Nephron progenitor cell (in vitro differentiated cells): ENCODE results near the gene EZR.

ENCODE experiments used
- DNase-seq: peaks from one replicate; pipeline ENCODE4 v3.0.0; 2021
- H3K27ac Mint-ChIP-seq: 2 replicates; pipeline ENCODE4 v1.8.0; 2021; ENCODE audit warnings: mild to moderate bottlenecking, moderate library complexity, mixed read lengths
- H3K27me3 Mint-ChIP-seq: 2 replicates; pipeline ENCODE4 v1.8.0; 2021; ENCODE audit warnings: mild to moderate bottlenecking, low read depth, mixed read lengths; ENCODE audit not compliant: poor library complexity
- H3K36me3 Mint-ChIP-seq: 2 replicates; pipeline ENCODE4 v1.8.0; 2021; ENCODE audit warnings: low read depth, mixed read lengths
- H3K4me1 Mint-ChIP-seq: 2 replicates; pipeline ENCODE4 v1.8.0; 2021; ENCODE audit warnings: mixed read lengths
- H3K4me3 Mint-ChIP-seq: 2 replicates; pipeline ENCODE4 v1.8.0; 2021; ENCODE audit warnings: mild to moderate bottlenecking, moderate library complexity, mixed read lengths
- H3K9me3 Mint-ChIP-seq: 2 replicates; pipeline ENCODE4 v1.8.0; 2021; ENCODE audit warnings: mild to moderate bottlenecking, moderate library complexity, mixed read lengths
- CTCF ChIP-seq: fragments of 200-600 bp; sonication (generic); IDR thresholded peaks from 2 replicates; pipeline ENCODE4 v1.5.0; 2021; ENCODE audit warnings: antibody characterized with exemption

The EZR gene

GRCh38 chr6:158819213-158819976 lies at the start of gene EZR:
EZR (minus strand) TSS chr6:158819368; CDS start chr6:158818093, 1,275 bp downstream.
- H3K4me3 Mint-ChIP-seq: peak within 1 kb of the TSS; percentile 97
- peaks cover 6% of the 10 kb centered on the region for H3K9me3 Mint-ChIP-seq
- DNase-seq: peak; percentile 77
- no peaks in the 10 kb centered on the region for H3K36me3 Mint-ChIP-seq
- H3K4me1 Mint-ChIP-seq: peaks cover 37% of the 10 kb centered on the region
- H3K27me3 Mint-ChIP-seq: peaks cover 26% of the 10 kb centered on the region
- TF ChIP-seq CTCF: no peak
- H3K27ac Mint-ChIP-seq: no peak within 1 kb of the TSS

GRCh38 chr6:158868122-158868480 lies 48.9 kb upstream of the EZR start:
- Mint-ChIP-seq H3K9me3 (no peaks in the 10 kb centered on the region), H3K27me3 (peaks cover 28% of the 10 kb centered on the region), H3K4me1 (peaks cover 38% of the 10 kb centered on the region), H3K27ac (no peak overlapping the region), H3K36me3 (no peaks in the 10 kb centered on the region), H3K4me3 (peak overlapping the region; percentile 50)
- DNase-seq: no peak
- TF ChIP-seq CTCF: no peak

GRCh38 chr6:158867381-158868121 lies 48.4 kb upstream of the EZR start:
- Mint-ChIP-seq H3K4me1 (peaks cover 38% of the 10 kb centered on the region), H3K36me3 (no peaks in the 10 kb centered on the region), H3K27ac (peak overlapping the region; percentile 80), H3K9me3 (no peaks in the 10 kb centered on the region), H3K4me3 (peak overlapping the region; percentile 50), H3K27me3 (peaks cover 22% of the 10 kb centered on the region)
- no peak for DNase-seq
- no peak for TF ChIP-seq CTCF

- Mint-ChIP-seq H3K4me1 (peaks cover 38% of the 10 kb centered on the region), H3K27ac (no peak overlapping the region), H3K9me3 (no peaks in the 10 kb centered on the region), H3K4me3 (no peak overlapping the region), H3K36me3 (no peaks in the 10 kb centered on the region), H3K27me3 (peaks cover 20% of the 10 kb centered on the region)
- no peak for DNase-seq
- TF ChIP-seq CTCF: no peak
Measured at GRCh38 chr6:158865769-158866168, 46.6 kb upstream of the EZR start.

GRCh38 chr6:158863646-158864045 lies 44.5 kb upstream of the EZR start:
- TF ChIP-seq CTCF: no peak
- no peaks in the 10 kb centered on the region for H3K36me3 Mint-ChIP-seq
- no peak overlapping the region for H3K4me3 Mint-ChIP-seq
- H3K4me1 Mint-ChIP-seq: peaks cover 26% of the 10 kb centered on the region
- H3K27me3 Mint-ChIP-seq: peaks cover 9% of the 10 kb centered on the region
- no peak for DNase-seq
- H3K27ac Mint-ChIP-seq: no peak overlapping the region
- H3K9me3 Mint-ChIP-seq: no peaks in the 10 kb centered on the region
